GM19240 (cell line): ENCODE data around the gene NTRK1.

ENCODE experiments used
- DNase-seq: peaks from one replicate; pipeline ENCODE4 v3.0.0; 2011; ENCODE audit warnings: low spot score; ENCODE audit not compliant: insufficient read length

The NTRK1 gene

GRCh38 chr1:156896490-156897033 is 35.9 kb downstream of the NTRK1 start:
- no peak for DNase-seq

DNA sequence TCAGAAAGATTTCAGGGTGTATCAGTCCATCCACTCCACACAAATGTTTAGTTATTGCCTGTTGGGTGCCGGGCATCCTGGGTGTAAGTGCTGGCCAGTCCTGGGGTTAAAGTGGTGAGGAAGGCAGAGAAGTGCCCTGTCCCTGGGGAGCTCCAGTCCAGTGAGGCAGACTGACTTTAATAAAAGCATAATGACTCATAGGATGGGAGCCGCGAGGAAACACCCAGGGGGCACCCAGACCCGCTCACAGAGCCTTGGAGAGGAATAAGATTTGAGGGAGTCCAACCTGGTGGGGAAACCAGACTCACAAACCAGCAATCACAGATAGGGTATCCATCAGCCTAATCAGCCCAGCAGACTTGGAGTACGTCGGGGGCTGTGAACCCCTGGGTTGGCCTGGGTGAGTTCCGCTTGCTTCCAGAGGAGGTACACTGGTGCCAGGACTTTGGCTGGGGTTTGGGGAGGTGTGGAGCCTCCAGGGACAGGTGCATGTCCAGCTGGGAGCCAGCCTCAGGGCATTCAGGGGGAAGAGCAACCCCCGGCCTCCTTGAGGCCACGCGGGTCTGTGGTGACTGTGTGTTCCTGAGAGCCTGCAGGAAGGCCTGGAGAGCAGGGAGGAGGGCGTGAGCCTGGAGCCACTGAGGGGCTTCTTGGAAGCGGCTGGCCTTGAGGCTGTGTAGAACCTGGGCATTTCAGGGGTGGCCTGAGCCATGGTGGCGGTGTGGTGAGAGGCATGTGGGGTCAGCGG is 36.6 kb downstream of the NTRK1 start:
- DNase-seq = no peak

- DNase-seq = no peak
These were observed 37.5 kb downstream of the NTRK1 start for GRCh38 chr1:156898161-156898566.

- DNase-seq = no peak
These were observed 38.5 kb downstream of the NTRK1 start for GRCh38 chr1:156898971-156899664.

- no peak for DNase-seq
These were observed 39.5 kb downstream of the NTRK1 start for GRCh38 chr1:156899956-156900718.

GRCh38 chr1:156900896-156901589 is 40.4 kb downstream of the NTRK1 start:
- no peak for DNase-seq

- no peak for DNase-seq
These were observed 40.9 kb downstream of the NTRK1 start for GRCh38 chr1:156901590-156901900.

- no peak for DNase-seq
These were observed 41.6 kb downstream of the NTRK1 start for GRCh38 chr1:156901966-156902915.

DNA sequence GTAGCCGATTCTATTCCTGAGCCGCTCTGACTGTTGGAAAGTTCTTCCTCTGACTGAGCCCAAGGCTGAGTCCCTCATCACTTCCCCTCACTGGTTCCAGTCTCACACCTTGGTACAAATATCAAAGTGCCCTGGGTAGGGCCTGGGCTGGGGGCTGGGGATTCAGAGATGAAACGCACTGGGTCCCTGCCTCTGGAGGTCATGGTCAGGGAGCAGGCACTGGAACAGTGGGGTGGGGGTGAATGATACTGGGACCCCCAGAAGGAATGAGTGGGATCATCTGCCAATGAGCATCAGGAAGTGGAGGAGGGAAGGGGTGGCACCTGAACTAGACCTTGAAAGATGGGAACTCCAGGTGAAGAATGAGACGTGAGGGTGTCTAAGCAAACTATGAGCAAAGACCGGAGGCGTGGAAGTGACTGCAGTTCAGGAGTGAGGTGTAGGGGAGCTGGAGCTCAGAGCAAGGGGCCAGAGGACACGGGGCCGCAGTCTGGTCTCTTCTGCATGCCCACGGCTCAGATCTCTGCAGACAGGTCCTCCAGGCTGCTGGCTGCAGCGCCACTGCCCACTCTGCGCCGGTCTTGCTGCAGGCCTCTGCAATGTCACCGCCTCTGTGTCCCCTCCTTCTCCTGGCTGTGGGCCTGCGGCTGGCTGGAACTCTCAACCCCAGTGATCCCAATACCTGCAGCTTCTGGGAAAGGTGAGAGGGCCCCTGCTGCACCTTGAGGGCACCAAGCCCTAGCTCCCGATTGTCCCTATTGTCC is 42.8 kb downstream of the NTRK1 start:
- DNase-seq = no peak

GRCh38 chr1:156904187-156904959 is 43.7 kb downstream of the NTRK1 start:
- no peak for DNase-seq

GRCh38 chr1:156905176-156905575 is 44.5 kb downstream of the NTRK1 start:
- DNase-seq = no peak

- DNase-seq = no peak
These were observed 45.0 kb downstream of the NTRK1 start for GRCh38 chr1:156905651-156906050.

DNA sequence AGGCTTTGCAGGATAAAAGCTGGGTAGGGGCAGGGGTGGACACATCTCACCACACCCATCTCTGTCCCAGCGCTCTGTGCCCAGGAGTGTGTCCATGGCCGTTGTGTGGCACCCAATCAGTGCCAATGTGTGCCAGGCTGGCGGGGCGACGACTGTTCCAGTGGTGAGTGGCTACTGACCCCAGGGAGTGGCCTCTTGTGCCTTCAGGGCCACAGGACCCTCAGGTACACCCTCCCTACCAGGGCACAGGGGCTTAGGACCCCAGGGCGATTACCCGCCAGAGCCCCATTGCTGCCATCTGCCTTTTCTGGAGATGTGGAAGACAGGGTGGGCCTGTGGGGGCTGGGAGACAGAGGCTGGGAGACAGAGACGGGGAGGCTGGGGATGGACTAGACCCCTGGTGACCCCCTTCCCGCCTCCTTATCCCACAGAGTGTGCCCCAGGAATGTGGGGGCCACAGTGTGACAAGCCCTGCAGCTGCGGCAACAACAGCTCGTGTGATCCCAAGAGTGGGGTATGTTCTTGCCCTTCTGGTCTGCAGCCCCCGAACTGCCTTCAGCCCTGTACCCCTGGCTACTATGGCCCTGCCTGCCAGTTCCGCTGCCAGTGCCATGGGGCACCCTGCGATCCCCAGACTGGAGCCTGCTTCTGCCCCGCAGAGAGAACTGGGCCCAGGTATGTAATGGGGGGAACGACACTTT is 45.7 kb downstream of the NTRK1 start:
- no peak for DNase-seq

DNA sequence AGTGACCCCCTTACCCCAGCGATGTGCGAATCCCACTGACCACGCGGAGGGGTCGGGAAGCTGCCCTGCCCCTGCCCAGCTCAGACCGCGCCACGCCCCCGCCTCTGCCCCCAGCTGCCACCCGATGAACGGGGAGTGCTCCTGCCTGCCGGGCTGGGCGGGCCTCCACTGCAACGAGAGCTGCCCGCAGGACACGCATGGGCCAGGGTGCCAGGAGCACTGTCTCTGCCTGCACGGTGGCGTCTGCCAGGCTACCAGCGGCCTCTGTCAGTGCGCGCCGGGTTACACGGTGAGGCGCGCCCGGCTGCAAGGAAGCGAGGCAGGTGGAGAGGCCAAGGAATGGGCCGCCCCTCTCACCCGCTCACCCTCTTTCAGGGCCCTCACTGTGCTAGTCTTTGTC is 47.9 kb downstream of the NTRK1 start:
- no peak for DNase-seq

DNA sequence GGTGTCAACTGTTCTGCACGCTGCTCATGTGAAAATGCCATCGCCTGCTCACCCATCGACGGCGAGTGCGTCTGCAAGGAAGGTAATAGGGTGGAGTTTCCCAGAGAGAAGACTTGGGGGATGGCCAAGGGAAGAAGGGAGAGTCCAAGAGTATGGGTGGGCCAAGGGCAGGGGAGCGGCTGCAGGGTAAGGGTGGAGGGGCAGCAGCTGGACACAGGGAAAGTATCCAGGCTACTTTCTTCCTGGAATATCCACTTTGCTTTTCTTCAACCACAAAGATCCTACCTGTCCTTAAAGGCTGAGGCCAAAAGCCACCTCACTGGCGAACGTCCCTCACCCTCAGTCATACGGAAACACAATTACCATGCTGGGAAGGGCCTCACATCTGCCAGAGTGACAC is 48.3 kb downstream of the NTRK1 start:
- DNase-seq = no peak

DNA sequence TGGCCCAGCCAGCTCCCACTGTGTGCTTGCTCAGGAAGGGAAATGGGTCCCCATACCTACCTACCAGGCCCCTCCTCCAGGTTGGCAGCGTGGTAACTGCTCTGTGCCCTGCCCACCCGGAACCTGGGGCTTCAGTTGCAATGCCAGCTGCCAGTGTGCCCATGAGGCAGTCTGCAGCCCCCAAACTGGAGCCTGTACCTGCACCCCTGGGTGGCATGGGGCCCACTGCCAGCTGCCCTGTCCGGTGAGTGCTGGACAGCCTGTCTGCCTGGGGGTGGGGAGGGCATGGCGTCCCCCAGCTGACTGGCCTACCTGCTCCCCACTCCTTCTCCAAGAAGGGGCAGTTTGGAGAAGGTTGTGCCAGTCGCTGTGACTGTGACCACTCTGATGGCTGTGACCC is 49.0 kb downstream of the NTRK1 start:
- no peak for DNase-seq

- peak; percentile 69 for DNase-seq
These were observed 49.7 kb downstream of the NTRK1 start for GRCh38 chr1:156910309-156910782.
